Stimulated activated CD8-positive, alpha-beta memory T cell treated with anti-CD3 and anti-CD28 coated beads, Interleukin-15, amount 100 ng/mL, for 48 hours (primary cell): ENCODE measurements around the gene SPOCK1.

ENCODE experiments used
- DNase-seq, 2 donors: peaks; one replicate each; pipeline ENCODE4 v3.0.0-alpha.2; 2020; ENCODE audit warnings: low read depth in 2 of 2

The SPOCK1 gene

GRCh38 chr5:137442660-137443059, 56.5 kb downstream of the SPOCK1 start:
- no peak for DNase-seq

GRCh38 chr5:137441476-137441875, 57.6 kb downstream of the SPOCK1 start:
- DNase-seq, result no peak

- DNase-seq, result no peak
Observed at GRCh38 chr5:137440795-137441194, 58.3 kb downstream of the SPOCK1 start.

- DNase-seq, result no peak
Observed at GRCh38 chr5:137439645-137440044, 59.5 kb downstream of the SPOCK1 start.

DNA sequence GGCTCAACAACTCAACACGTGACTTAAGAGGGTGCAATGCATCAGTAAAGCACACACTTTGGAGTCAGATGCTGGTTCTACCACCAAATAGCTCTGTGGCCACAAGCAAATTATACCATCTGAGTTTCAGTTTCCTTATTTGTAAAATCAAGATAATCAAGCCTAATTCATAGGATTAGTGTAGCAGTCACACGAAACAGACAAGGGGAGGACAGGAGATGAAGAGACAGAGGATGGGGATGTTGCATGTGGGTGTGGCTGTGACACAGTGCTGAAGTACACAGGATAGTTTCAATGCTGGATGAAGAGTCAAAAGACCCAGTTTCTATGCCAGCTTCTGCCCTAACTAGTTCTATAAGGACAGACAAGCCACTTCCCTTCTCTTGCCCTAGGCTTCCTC, 60.2 kb downstream of the SPOCK1 start:
- no peak for DNase-seq

- no peak for DNase-seq
Observed at GRCh38 chr5:137437774-137438173, 61.4 kb downstream of the SPOCK1 start.

- no peak for DNase-seq
Observed at GRCh38 chr5:137433539-137433938, 65.6 kb downstream of the SPOCK1 start.

GRCh38 chr5:137432376-137432775, 66.8 kb downstream of the SPOCK1 start:
- DNase-seq, result no peak

DNA sequence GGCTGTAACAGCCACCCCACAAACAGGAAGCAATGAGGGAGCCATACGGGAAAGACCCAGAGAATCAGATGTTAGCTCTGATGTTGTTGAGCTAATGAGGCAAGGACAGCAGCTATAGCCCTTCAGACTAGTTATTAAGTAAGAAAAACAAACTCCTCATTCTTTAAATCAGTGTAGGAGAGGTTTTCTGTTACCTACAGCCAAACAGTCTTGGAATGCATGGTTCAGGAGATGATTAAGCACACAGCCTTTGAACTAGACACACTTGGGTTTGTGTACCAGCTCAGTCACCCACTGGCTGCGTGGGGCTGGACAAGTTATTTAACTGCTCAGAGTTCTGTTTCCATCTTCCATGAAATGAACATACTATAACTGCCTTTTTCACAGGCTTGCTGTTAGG, 68.1 kb downstream of the SPOCK1 start:
- DNase-seq, result no peak

DNA sequence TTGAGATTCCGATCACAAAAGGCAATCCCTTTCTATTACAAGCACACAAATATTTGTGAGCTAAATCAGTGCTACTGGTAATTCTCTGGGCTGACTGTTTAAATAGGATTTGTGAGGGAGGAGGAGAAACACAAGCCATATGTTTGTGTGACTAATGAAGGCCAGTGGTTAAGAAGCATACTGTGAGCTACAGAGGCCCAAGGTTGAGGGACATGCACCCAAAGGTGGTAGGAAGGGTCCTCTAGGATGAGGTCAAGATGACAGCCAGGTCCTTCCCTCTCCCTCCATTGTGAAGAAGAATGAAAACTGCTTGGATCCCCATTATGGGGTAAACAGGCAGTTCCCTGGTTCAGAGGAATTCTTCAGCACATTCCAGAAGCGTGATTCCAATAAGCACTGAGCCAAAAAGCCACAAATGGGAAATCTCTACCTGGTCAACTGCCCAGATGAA, 83.9 kb downstream of the SPOCK1 start:
- no peak for DNase-seq

DNA sequence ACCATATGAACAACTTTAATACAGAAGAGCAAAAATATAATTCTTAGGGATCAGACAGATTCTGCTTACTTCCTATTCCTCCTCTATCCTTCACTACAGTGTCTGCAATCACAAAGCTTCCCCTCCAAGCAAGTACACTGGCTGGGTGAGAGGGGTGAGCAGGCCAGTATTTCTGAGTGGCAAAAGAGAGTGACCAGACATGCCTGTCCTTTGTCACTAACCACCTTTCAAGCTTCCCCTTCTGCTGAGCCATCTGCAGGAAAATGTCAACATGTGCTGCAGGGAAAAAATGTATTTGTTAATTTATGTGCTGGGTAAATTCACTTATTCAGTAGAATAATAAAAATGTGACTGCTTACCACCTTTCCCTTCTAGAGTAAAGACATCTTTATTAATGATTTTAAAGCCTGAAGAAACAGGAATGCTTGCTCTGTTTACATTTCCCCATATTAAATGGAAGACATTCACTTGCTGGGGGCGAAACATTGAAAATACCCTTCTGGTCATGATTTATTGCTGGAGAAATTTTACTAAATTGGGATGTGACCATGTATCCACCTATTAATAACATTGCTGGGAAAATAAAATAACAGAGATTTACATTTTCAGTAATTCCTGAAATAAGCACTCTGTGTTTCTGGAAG, 84.9 kb downstream of the SPOCK1 start:
- DNase-seq, result no peak

- DNase-seq, result no peak
Observed at GRCh38 chr5:137412136-137412535, 87.0 kb downstream of the SPOCK1 start.

GRCh38 chr5:137410234-137411010, 88.7 kb downstream of the SPOCK1 start:
- DNase-seq, result no peak

- no peak for DNase-seq
Observed at GRCh38 chr5:137409736-137410135, 89.4 kb downstream of the SPOCK1 start.

GRCh38 chr5:137407090-137407489, 92.0 kb downstream of the SPOCK1 start:
- no peak for DNase-seq

DNA sequence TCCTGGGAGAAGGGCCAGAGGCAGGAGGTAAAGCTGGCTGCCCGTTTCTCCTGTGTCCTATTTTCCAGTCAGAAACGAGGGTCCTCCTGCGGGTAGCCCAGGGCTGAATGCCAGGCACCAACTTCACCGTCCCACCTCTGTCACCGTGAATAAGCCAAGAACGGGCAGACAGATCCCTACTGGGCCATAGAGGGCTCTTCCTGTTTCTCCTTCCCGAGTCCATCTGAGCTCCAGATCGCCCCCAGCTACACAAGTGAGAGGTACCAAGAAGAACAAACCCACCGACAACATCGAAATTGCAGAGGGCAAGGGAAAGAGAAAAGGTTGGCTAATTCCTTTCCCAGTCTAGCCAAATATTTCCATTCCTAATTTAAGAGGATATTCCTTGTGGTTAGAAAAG, 93.7 kb downstream of the SPOCK1 start:
- no peak for DNase-seq

- no peak for DNase-seq
Observed at GRCh38 chr5:137403869-137404268, 95.3 kb downstream of the SPOCK1 start.

GRCh38 chr5:137402436-137403187, 96.5 kb downstream of the SPOCK1 start:
- DNase-seq, result no peak

GRCh38 chr5:137401946-137402345, 97.2 kb downstream of the SPOCK1 start:
- DNase-seq, result no peak

- no peak for DNase-seq
Observed at GRCh38 chr5:137400571-137400970, 98.6 kb downstream of the SPOCK1 start.

- DNase-seq, result no peak
Observed at GRCh38 chr5:137399911-137400310, 99.2 kb downstream of the SPOCK1 start.

DNA sequence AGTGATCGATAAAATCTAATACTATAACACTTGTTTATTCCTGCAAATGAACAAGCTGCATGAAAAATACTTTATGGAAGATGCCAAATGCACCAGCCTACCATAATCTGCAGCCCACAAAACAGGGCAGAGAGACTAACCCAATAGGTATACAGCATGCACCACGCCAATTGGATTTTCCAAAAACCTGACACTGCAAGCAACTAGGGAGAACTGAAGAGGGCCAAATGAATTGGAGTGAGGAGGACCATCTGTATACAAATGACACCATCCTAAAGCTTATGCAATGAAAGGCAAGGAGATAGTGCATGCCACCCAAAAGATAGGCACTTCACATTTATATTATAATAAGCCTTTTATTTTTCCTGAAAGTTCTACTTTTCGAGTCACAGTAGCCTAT, 100.4 kb downstream of the SPOCK1 start:
- no peak for DNase-seq

GRCh38 chr5:137398154-137398553, 101.0 kb downstream of the SPOCK1 start:
- DNase-seq, result no peak
